GM18499 (cell line): ENCODE measurements around the gene SMC1B.
"Not testable (repeated sequence)": the region's sequence is repeated elsewhere in the genome, so short reads cannot be mapped to it uniquely, and the experiment has no call there.

Source experiments
- ATAC-seq: cut with Tn5 transposase; IDR thresholded peaks from one replicate; pipeline ENCODE4 v1.9.1; 2021; ENCODE audit warnings: moderate number of reproducible peaks; ENCODE audit not compliant: insufficient read depth, unreplicated experiment

The SMC1B gene

DNA sequence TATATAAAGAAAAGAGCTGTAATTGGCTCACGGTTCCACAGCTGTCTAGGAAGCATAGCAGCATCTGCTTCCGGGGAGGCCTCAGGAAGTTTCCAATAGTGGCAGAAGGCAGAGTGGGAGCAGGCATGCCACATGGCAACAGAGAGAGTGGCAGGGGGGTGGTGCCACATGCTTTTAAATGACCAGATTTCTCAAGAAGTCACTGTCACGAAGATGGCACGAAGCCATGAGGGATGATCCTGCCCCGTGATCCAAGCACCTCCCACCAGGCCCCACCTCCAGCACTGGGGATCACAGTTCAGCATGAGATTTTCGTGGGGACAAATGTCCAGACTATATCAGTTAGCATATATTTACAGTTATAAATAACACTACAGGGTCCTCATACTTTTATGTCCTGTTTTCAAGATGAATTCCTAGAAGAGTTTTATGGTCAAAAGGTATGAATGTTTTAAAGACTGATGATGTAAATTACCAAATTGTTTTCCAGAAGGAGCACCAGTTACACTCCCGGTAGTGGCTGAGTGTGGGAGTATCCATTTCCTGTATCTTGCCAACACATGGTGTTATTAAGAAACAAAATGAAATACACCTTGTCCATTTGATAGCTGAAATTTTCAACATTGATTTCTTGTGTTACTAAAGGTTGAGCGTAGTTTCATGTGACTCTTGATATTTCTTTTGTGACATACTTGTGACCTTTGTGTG, 84.4 kb downstream of the SMC1B start:
- no peak for ATAC-seq

DNA sequence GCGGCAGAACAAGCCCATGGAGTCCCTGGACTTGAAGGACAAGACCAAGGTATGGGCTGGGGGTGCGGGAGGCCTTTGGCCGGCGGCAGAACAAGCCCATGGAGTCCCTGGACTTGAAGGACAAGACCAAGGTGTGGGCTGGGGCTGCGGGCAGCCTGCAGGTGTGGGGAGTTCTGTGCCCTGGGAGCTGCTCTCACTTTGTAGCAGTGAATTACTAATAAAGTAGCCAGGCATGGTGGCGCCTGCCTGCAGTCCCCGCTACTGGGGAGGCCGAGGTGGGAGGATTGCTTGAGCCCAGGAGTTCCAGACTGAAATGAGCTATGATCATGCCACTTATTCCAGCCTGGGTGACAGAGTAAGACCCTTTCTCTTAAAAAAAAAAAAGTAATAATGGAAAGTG, 85.1 kb downstream of the SMC1B start:
- ATAC-seq = not testable (repeated sequence)

DNA sequence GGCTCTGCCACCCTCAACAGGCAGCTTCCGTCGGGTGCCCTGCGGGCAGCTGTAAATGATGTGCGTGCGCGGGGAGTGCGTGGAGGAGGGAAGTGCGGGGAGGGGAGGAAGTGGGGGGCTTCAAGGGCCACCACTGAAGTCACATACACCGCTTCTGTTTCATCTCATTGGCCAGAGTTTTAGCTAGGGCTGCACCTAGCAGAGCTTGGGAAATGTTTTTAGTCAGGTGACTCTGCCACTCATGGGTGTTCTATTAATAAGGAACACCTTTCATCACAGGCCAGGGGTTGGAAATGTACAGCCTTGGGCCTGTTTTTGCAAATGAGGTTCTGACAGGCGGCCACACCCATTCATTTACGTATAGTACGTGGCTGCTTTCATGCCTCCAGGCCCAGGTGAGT, 89.1 kb downstream of the SMC1B start:
- ATAC-seq = no peak

GRCh38 chr22:45323695-45324094, 89.7 kb downstream of the SMC1B start:
- ATAC-seq = no peak

DNA sequence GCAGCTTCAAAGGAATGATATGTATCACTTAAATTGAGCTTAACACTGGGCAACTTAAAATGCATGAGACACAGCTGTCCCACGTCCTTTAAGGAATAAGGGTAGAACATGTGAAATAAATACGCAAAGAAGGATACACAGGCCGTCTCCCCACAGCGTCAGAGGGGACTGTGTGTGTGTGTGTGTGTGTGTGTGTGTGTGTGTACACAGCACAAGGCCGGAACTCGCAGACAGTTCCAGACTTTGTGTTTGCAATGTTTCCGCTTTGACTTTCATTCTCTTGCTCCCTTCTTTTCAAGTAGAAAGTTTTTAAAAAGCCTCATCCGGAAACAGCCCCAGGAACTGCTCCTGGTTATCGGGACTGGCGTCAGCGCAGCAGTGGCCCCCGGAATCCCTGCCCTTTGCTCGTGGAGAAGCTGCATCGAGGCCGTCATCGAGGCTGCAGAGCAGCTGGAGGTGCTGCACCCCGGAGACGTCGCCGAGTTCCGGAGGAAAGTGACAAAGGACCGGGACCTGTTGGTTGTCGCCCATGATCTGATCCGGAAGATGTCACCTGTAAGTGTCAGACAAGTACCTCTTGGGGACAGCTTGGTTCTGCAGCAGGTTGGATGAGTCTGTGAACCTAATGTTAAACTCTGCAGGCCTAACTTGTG, 90.4 kb downstream of the SMC1B start:
- ATAC-seq = no peak

GRCh38 chr22:45321827-45322226, 91.6 kb downstream of the SMC1B start:
- no peak for ATAC-seq

GRCh38 chr22:45320357-45320976, 92.9 kb downstream of the SMC1B start:
- ATAC-seq = no peak

- ATAC-seq = no peak
Observed at GRCh38 chr22:45319324-45319685, 94.1 kb downstream of the SMC1B start.

- ATAC-seq = no peak
Observed at GRCh38 chr22:45318558-45319323, 94.7 kb downstream of the SMC1B start.

GRCh38 chr22:45318168-45318557, 95.2 kb downstream of the SMC1B start:
- ATAC-seq = no peak

- no peak for ATAC-seq
Observed at GRCh38 chr22:45317551-45318167, 95.7 kb downstream of the SMC1B start.

DNA sequence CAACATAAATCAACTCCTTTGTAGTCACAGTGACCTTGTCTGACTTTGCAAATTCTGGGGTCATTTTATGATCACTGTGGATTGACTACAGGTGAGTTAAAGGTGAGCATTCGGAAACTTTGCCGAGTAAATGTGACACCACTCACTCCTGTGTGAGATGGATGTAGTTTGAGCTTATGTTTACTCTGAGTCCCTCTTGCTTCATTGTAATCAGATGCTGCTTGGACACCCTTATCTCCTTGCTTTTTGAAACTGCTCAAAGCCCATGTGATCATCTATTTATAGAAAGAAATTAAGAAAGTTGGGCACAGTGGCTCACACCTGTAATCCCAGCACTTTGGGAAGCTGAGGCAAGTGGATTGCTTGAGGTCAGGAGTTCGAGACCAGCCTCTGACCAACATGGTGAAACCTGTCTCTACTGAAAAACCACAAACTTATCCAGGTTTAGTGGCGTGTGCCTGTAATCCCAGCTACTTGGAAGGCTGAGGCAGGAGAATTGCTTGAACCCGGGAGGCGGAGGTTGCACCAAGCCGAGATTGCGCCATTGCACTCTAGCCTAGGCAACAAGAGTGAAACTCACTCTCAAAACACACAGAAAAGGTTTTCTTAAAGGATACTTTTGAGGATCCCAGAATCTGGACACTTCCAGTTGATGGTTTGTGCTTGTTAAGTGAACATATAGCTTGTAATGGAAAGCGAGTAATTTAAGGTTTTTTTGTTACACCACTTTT, 96.4 kb downstream of the SMC1B start:
- no peak for ATAC-seq

GRCh38 chr22:45314786-45315185, 98.6 kb downstream of the SMC1B start:
- no peak for ATAC-seq

DNA sequence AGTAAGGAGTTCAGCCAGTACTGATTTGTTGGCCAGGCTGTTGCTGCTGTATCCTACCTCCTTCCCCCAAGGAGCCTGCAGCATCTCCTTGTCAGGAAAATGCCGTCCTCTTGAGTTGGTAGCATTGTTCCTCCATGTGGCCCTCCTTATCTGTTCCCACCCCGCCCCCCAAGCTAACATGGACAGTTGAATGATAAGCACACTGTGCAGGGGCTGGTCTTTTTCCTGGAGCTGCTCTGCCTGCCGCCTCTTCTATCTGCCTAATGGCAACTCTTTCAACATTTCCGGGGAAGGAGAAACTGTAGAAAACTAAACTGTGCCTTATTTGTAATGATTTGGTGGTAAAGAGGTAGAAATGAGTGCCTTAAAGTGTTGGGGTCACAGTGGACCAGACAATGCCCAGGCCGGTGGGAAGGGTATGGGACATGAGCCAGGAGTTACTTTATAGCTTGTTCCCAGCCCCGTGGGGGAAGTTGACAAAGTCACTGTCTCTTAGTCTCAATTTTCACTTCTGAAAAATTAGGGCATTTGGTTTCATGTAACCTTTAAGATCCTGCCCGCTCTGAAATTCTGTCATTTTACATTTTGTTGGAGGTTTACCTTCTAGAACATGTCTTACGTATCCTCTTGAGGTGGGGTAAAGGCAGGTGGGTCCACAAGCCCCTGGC, 99.2 kb downstream of the SMC1B start:
- ATAC-seq = no peak

DNA sequence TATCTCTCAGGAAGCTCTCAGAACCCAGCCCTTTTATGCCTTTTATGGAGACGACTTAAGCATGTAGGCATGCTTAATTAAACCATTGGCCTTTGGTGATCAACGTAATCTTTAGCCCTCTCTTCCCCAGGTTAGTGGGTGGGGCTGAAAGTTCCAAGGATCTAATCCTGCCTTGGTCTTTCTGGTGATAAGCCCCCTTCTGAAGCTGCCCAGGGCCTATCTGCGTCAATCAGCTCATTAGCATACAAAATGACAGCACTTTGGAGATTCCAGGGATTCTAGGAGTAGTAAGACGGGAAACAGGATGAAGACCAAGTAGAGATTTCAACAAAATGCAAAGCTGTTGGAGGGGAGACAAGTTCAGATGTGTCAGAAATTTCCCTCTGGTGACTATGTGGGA, 100.5 kb downstream of the SMC1B start:
- ATAC-seq = no peak

DNA sequence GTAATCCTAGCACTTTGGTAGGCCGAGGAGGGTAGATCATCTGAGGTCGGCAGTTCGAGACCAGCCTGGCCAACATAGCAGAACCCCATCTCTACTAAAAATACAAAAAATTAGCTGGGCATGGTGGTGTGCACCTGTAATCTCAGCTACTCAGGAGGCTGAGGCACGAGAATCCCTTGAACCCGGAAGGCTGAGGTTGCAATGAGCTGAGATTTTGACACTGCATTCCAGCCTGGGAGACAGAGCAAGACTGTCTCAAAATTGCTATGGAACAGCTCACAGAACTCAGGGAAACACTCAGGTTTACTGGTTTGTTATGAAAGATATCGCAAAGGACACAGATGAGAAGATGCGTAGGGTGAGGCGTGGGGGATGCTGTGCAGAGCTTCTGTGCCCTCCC, 101.0 kb downstream of the SMC1B start:
- no peak for ATAC-seq

DNA sequence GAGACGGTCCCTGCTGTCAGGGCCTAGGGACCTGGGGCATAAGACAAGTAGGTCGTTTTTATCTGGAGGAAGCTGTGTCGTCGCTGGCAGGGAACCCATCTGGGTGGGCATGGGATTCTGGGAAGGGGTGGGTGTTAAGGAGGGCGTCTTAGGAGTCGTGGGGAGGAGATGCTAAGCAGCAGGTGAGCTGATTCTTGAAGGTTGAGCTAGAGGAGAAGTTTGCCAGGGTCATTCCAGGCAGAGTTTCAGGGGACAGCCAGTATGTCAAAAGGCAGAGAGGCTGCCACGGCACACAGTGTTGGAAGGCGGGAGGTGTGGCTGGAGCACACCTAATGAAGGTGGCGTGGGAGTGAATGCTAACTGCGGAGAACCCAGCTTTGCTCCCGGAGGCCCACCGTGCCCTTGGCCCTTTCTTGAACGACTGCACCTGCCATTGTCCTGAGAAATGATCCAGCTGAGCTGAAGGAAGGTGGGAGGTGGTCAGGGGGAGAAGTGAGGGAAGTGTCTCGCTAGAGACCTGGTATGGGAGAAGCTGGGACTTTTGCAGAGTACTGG, 102.3 kb downstream of the SMC1B start:
- ATAC-seq = no peak

DNA sequence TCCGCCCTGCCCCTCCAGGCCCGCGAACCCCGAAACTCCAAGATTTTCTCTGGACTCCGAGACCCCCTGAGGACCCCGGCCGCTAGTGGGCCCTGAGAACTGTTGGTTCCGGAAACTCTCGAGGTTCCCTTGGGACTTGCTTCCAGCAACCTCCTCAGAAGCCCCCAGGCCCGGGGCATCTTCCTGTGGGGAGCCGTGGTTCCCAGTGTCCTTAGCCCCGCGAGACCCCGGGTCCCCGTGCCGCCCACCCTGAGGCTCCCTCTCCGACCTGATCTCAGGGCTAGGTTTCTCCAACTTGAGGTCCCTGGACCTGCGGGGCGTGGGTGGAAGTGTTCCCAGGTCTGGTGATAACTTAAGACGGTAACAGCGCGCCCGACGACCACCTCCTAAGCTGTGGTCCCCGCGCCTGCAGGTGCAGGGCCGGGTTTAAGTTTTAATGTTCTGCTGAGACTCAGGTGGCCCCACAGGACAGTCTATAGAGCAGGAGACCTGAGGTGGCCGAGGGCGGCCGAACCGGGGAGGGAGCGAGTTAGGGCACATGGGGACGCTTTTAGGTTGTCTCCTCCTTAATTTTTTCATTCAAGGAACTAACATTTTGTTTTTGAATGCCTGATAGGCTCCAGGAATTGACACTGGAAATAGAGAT, 102.9 kb downstream of the SMC1B start:
- ATAC-seq = no peak
